HL-60 (cell line): ENCODE data around the gene TRIM62.

ENCODE experiments used
- CTCF ChIP-seq: IDR thresholded peaks from one replicate; pipeline ENCODE4 v1.5.1; 2011; ENCODE audit warnings: low read length, control low read depth, inconsistent platforms; ENCODE audit not compliant: insufficient read depth
- GABPA ChIP-seq: IDR thresholded peaks from 2 replicates; pipeline ENCODE4 v1.6.1; 2012; ENCODE audit warnings: low read depth
- POLR2AphosphoS5 ChIP-seq: IDR thresholded peaks from 2 replicates; pipeline ENCODE4 v1.6.1; 2012; ENCODE audit warnings: low read depth
- REST ChIP-seq: IDR thresholded peaks from 2 replicates; pipeline ENCODE4 v1.6.1; 2012; ENCODE audit warnings: low read depth; ENCODE audit not compliant: insufficient replicate concordance
- SPI1 ChIP-seq: IDR thresholded peaks from 2 replicates; pipeline ENCODE4 v1.6.1; 2012; ENCODE audit warnings: low read depth, mild to moderate bottlenecking, borderline replicate concordance

- TF ChIP-seq CTCF, result no peak
- no peak for TF ChIP-seq SPI1
- TF ChIP-seq REST, result no peak
- no peak for TF ChIP-seq GABPA
- TF ChIP-seq POLR2AphosphoS5, result no peak
Measured at GRCh38 chr1:33177996-33178540, 3.8 kb downstream of the TRIM62 start.
